CD4-positive, alpha-beta T cell (primary cell): ENCODE results near the gene OR8A1. TPM values are rescaled to one million over a fixed set of nuclear protein-coding genes. Genes with fewer than 3 reads are reported as not detected.
"Not testable (repeated sequence)": the region's sequence is repeated elsewhere in the genome, so short reads cannot be mapped to it uniquely, and the experiment has no call there.

Experiments used
- ATAC-seq: fragments of 200-7000 bp; cut with Tn5 transposase; one replicate; pipeline ENCODE4 v1.10.0; 2022; ENCODE audit warnings: mild to moderate bottlenecking; ENCODE audit not compliant: poor library complexity
- CTCF ChIA-PET: fragments of 350-600 bp; sonication (Branson Sonifier 250); formaldehyde crosslinking; loops from one replicate; lab custom pipeline; 2021; ENCODE audit warnings: antibody characterized with exemption, inconsistent platforms; lab: Charles Lee
- POLR2A ChIA-PET: fragments of 350-600 bp; sonication (Branson Sonifier 250); formaldehyde crosslinking; loops from one replicate; lab custom pipeline; 2021; ENCODE audit warnings: antibody characterized with exemption, inconsistent platforms; lab: Charles Lee
- DNase-seq, 14 experiments: peaks; one replicate each; pipeline ENCODE4 v3.0.0-alpha.2; 2013 to 2020; ENCODE audit warnings: mixed read lengths in 2 of 14
- H3K27ac ChIP-seq, 2 donors: one replicate each; pipeline versions ENCODE4 v1.5.1 to v1.7.0; 2013; ENCODE audit warnings: low read length in 2 of 2, low read depth in 1 of 2, mild to moderate bottlenecking in 1 of 2
- H3K27me3 ChIP-seq, 2 experiments: 1 replicate in 1 of 2; 2 replicates in 1 of 2; pipeline versions ENCODE4 v1.6.1 to v1.7.0; 2013; ENCODE audit warnings: low read length in 2 of 2, control low read depth in 1 of 2, mild to moderate bottlenecking in 1 of 2, moderate library complexity in 1 of 2; ENCODE audit not compliant: insufficient read depth in 2 of 2, control insufficient read depth in 1 of 2
- H3K36me3 ChIP-seq: one replicate; pipeline ENCODE4 v1.6.1; 2013; ENCODE audit warnings: low read length, control low read depth; ENCODE audit not compliant: insufficient read depth
- H3K4me1 ChIP-seq: one replicate; pipeline ENCODE4 v1.6.1; 2013; ENCODE audit warnings: low read length, control low read depth; ENCODE audit not compliant: insufficient read depth
- H3K4me3 ChIP-seq: one replicate; pipeline ENCODE4 v1.5.1; 2013; ENCODE audit warnings: mild to moderate bottlenecking, low read length, moderate library complexity
- H3K9me3 ChIP-seq, 2 experiments: 1 replicate in 1 of 2; 2 replicates in 1 of 2; pipeline versions ENCODE4 v1.6.1 to v1.7.0; 2013; ENCODE audit warnings: low read length in 2 of 2, mild to moderate bottlenecking in 2 of 2, control low read depth in 1 of 2, moderate library complexity in 1 of 2; ENCODE audit not compliant: control insufficient read depth in 1 of 2, insufficient read depth in 1 of 2
- H3K27ac Mint-ChIP-seq: one replicate; pipeline ENCODE4 v1.8.0; 2020; ENCODE audit warnings: mixed read lengths
- H3K27me3 Mint-ChIP-seq: one replicate; pipeline ENCODE4 v1.8.0; 2021; ENCODE audit warnings: mixed read lengths
- H3K36me3 Mint-ChIP-seq: one replicate; pipeline ENCODE4 v1.8.0; 2021; ENCODE audit warnings: low read depth, mixed read lengths
- H3K4me1 Mint-ChIP-seq: one replicate; pipeline ENCODE4 v1.8.0; 2021; ENCODE audit warnings: low read depth, mixed read lengths
- H3K4me3 Mint-ChIP-seq: one replicate; pipeline ENCODE4 v1.8.0; 2020; ENCODE audit warnings: mild to moderate bottlenecking, mixed read lengths
- H3K9me3 Mint-ChIP-seq: one replicate; pipeline ENCODE4 v1.8.0; 2020; ENCODE audit warnings: mixed read lengths
- intact Hi-C, 2 experiments: fragments of 100-400 bp; cut with DNase I in 1 of 2; cut with micrococcal nuclease in 1 of 2; formaldehyde crosslinking; loops; one replicate each; pipeline versions ENCODE4 v1.15.1 to v1.9.0; 2023 to 2025; cut with DNase I, micrococcal nuclease
- total RNA-seq, 174 experiments: library from RNA in 2 of 174; stranded (reverse) in 2 of 174; gene quantifications; one replicate each; pipeline ENCODE4 v1.2.3 and lab custom pipeline; 2021 to 2026
- TF ChIP-seq, protein P1 (sequence below): fragments of 200-600 bp; IDR thresholded peaks from one replicate; pipeline ENCODE4 v1.8.0; 2022; ENCODE audit warnings: antibody characterized with exemption, mild to moderate bottlenecking

Gene OR8A1
- total RNA-seq, 2 experiments from 2014 or later: not detected

DNA sequence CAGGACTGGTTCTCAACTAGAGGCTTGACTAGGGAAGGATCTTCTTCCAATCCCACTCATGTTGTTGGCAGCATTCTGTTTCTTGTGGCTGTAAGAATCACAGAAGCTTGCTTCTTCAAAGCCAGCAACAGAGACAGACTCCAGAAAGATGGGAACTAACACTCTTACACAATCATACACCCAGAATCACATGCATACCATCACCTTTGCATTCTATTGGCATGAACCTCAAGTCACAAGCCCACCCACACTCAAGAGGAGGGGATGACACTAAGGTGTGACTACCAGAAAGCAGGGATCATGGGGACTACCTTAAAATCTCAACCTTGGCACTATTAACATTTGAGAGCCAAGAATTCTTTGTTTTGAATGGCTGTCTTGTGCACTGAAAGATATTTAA, 27.8 kb downstream of the OR8A1 start:
- Mint-ChIP-seq H3K4me3 (no peak overlapping the region), H3K27ac (no peak overlapping the region), H3K9me3 (no peaks in the 10 kb centered on the region), H3K36me3 (no peaks in the 10 kb centered on the region), H3K4me1 (no peaks in the 10 kb centered on the region), H3K27me3 (peaks cover 52% of the 10 kb centered on the region)
- DNase-seq (no peak), ATAC-seq (no peak)
- intact Hi-C loops: no loop called here
- Histone ChIP-seq H3K9me3 (no peaks in the 10 kb centered on the region), H3K4me3 (no peak overlapping the region), H3K27ac (no peak overlapping the region), H3K4me1 (no peaks in the 10 kb centered on the region), H3K27me3 (peaks cover 9 to 13% of the 10 kb centered on the region in 2 experiments), H3K36me3 (no peaks in the 10 kb centered on the region)
- ChIA-PET POLR2A (no interaction called here), CTCF (no interaction called here)
- TF ChIP-seq, protein P1, sequence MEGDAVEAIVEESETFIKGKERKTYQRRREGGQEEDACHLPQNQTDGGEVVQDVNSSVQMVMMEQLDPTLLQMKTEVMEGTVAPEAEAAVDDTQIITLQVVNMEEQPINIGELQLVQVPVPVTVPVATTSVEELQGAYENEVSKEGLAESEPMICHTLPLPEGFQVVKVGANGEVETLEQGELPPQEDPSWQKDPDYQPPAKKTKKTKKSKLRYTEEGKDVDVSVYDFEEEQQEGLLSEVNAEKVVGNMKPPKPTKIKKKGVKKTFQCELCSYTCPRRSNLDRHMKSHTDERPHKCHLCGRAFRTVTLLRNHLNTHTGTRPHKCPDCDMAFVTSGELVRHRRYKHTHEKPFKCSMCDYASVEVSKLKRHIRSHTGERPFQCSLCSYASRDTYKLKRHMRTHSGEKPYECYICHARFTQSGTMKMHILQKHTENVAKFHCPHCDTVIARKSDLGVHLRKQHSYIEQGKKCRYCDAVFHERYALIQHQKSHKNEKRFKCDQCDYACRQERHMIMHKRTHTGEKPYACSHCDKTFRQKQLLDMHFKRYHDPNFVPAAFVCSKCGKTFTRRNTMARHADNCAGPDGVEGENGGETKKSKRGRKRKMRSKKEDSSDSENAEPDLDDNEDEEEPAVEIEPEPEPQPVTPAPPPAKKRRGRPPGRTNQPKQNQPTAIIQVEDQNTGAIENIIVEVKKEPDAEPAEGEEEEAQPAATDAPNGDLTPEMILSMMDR: no peak

DNA sequence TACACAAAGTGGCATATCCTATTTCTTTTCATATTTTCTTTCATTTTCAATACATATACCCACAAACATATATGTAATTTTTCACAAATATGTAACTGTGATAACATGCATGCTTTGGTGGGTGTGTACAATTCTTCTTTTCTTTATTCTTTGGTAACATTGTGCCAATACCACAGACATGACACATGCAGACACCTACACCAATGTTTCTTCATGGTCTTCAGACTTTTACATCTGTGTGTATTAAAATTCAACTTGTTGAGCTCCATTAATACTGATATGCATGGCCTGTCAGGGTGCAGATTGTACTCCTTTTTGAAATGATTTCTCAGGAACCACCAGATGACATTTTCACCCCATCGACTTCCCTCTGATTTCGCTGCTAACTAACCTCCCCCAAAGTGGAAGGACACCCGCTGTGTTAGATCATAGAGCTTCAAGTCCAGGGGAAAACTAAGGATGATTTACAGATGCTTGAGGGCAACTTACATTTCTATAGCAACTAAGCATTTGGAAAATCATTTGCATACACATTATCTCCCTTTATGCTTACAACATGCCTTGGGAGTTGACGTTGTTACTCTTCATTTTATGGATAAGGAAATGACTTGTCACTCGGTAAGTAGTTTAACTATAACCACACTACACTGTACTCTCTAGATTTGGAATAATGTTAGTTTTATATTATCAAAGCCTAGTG, 31.0 kb downstream of the OR8A1 start:
- Mint-ChIP-seq H3K4me3 (no peak overlapping the region), H3K27me3 (peaks cover 48% of the 10 kb centered on the region), H3K36me3 (no peaks in the 10 kb centered on the region), H3K27ac (no peak overlapping the region), H3K4me1 (no peaks in the 10 kb centered on the region), H3K9me3 (no peaks in the 10 kb centered on the region)
- ChIA-PET POLR2A (no interaction called here), CTCF (no interaction called here)
- TF ChIP-seq, protein P1: no peak
- peaks cover 9 to 10% of the 10 kb centered on the region in 2 experiments for H3K27me3 ChIP-seq
- H3K36me3 ChIP-seq: no peaks in the 10 kb centered on the region
- no peaks in the 10 kb centered on the region for H3K4me1 ChIP-seq
- H3K9me3 ChIP-seq: no peaks in the 10 kb centered on the region
- ATAC-seq: no peak
- H3K4me3 ChIP-seq: no peak overlapping the region
- intact Hi-C loops: no loop called here
- H3K27ac ChIP-seq: no peak overlapping the region
- DNase-seq: no peak

DNA sequence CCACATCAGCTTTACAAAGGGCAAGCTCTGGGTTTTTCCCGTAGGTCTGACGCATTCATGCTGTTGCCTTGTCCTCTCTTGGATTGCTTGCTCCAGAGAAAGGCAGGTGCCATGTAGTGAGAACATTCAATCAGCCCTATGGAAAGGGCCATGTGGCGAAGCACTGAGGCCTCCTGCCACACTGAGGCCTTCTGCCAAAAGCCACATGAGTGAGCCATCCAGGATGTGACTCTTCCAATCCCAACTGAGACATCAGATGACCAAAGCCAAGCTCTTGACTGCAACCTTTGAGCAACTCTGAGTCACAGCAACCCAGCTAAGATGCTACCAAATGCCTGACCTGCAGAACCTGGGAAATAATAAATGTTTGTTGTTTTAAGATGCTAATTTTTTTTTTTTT, 32.4 kb downstream of the OR8A1 start:
- DNase-seq: no peak
- Histone ChIP-seq H3K27me3 (peaks cover 4 to 5% of the 10 kb centered on the region in 2 experiments), H3K4me3 (no peak overlapping the region), H3K4me1 (no peaks in the 10 kb centered on the region), H3K9me3 (no peaks in the 10 kb centered on the region), H3K36me3 (no peaks in the 10 kb centered on the region), H3K27ac (no peak overlapping the region)
- H3K4me3 Mint-ChIP-seq: no peak overlapping the region
- POLR2A ChIA-PET: no interaction called here
- no peaks in the 10 kb centered on the region for H3K4me1 Mint-ChIP-seq
- H3K36me3 Mint-ChIP-seq: no peaks in the 10 kb centered on the region
- TF ChIP-seq, protein P1: no peak
- no peaks in the 10 kb centered on the region for H3K9me3 Mint-ChIP-seq
- H3K27ac Mint-ChIP-seq: no peak overlapping the region
- H3K27me3 Mint-ChIP-seq: peaks cover 34% of the 10 kb centered on the region
- intact Hi-C loops: no loop called here
- CTCF ChIA-PET: no interaction called here
- no peak for ATAC-seq

DNA sequence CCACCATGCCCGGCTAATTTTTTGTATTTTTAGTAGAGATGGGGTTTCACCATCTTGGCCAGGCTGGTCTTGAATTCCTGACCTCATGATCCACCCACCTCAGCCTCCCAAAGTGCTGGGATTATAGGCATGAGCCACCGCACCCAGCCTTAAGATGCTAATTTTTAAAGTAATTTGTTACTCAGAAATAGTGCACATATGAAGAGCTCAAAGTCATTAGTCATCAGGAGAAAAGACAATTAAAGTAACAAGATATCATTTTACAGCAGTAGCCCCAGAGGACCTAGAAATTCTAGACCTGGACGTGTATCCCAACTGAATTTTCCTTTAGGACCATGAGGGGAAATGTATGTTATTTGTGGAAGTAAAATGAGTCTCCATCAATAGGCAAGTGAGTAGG, 32.9 kb downstream of the OR8A1 start:
- CTCF ChIA-PET, H3K4me1 ChIP-seq, intact Hi-C loops, H3K9me3 ChIP-seq, H3K27me3 ChIP-seq, H3K27ac Mint-ChIP-seq, H3K4me1 Mint-ChIP-seq, DNase-seq, H3K36me3 ChIP-seq, POLR2A ChIA-PET, H3K4me3 ChIP-seq, H3K27ac ChIP-seq, ATAC-seq, H3K4me3 Mint-ChIP-seq, H3K36me3 Mint-ChIP-seq, H3K9me3 Mint-ChIP-seq: not testable (repeated sequence)
- peaks cover 29% of the 10 kb centered on the region for H3K27me3 Mint-ChIP-seq
